Left lung (tissue), 14 donors: Measurements from ENCODE around the gene RAB7B. TPM values are rescaled to one million over a fixed set of nuclear protein-coding genes. Genes with fewer than 3 reads are reported as not detected.
A peak's percentile ranks its signal among the peaks of the same experiment; 100 is the strongest.
"Not testable (repeated sequence)": the region's sequence is repeated elsewhere in the genome, so short reads cannot be mapped to it uniquely, and the experiment has no call there.

ENCODE experiments used
- ATAC-seq: fragments of 200-7000 bp; cut with Tn5 transposase; one replicate; pipeline ENCODE4 v1.9.1; 2020; ENCODE audit warnings: moderate library complexity
- DNase-seq, 4 donors: peaks; one replicate each; pipeline ENCODE4 v3.0.0-alpha.2; 2013 to 2020
- H3K27ac ChIP-seq, 2 donors: fragments of 200-600 bp; sonication (generic) in 1 of 2; one replicate each; pipeline versions ENCODE4 v1.5.0 to v1.8.0; 2020 to 2021
- H3K27me3 ChIP-seq, 2 donors: fragments of 200-600 bp; sonication (generic) in 1 of 2; one replicate each; pipeline versions ENCODE4 v1.5.0 to v1.8.0; 2020 to 2021
- H3K36me3 ChIP-seq, 2 donors: fragments of 200-600 bp; sonication (generic) in 1 of 2; one replicate each; pipeline versions ENCODE4 v1.5.0 to v1.8.0; 2020 to 2021
- H3K4me1 ChIP-seq, 2 donors: fragments of 200-600 bp; one replicate each; pipeline ENCODE4 v1.8.0; 2021
- H3K4me3 ChIP-seq, 2 donors: fragments of 200-600 bp; sonication (generic) in 1 of 2; one replicate each; pipeline versions ENCODE4 v1.5.0 to v1.8.0; 2020 to 2021; ENCODE audit warnings: mild to moderate bottlenecking in 1 of 2
- H3K9me3 ChIP-seq, 2 donors: fragments of 200-600 bp; sonication (generic) in 1 of 2; one replicate each; pipeline versions ENCODE4 v1.5.0 to v1.8.0; 2020 to 2021
- CTCF ChIP-seq, 2 donors: fragments of 200-600 bp; sonication (generic) in 1 of 2; IDR thresholded peaks; one replicate each; pipeline versions ENCODE4 v1.5.0 to v1.8.0; 2021; ENCODE audit warnings: antibody characterized with exemption in 2 of 2
- intact Hi-C, 2 donors: fragments of 100-400 bp; cut with DNase I; formaldehyde crosslinking; loops; one replicate each; pipeline versions ENCODE4 v1.11.2 to v1.14.2; 2022
- long read RNA-seq, 12 donors: library from polyadenylated mRNA in 2 of 12; unstranded in 2 of 12; transcript quantifications; one replicate each; pipeline ENCODE4 v2.0.0 and lab custom pipeline, GENCODE V29; 2019 to 2026
- polyA plus RNA-seq, 6 donors: library from polyadenylated mRNA; unstranded; fragments of 120-200 nt; gene quantifications; one replicate each; pipeline ENCODE4 v1.2.1, GENCODE V29; 2013; ENCODE audit not compliant: insufficient read length in 6 of 6
- total RNA-seq, 2 donors: library from RNA; stranded (reverse); fragmentation: NEBNext Ultra II Directional; extraction: Animal tissue kit (Norgen Biotek cat#: 25700); gene quantifications; one replicate each; pipeline ENCODE4 v1.2.1, GENCODE V29; 2021
- donor health status: DM: no; HTN: yes; CAD: no.
- donor health status: DM: no; HTN: no; CAD: no.

The RAB7B gene
- total RNA-seq, result 10 to 100 TPM; 13.4 to 14.2 TPM
- 1 to 10 TPM; 3.2 to 4.8 (median 3.7) TPM for polyA plus RNA-seq
- long read RNA-seq, donor 1, result 0 reads
- long read RNA-seq, donor 2, partial matches to known transcripts, result 0 of 2 reads
- long read RNA-seq, donor 2, other reads (novel, unspliced or antisense), result 0 of 2 reads
- long read RNA-seq, donor 3, partial matches to known transcripts, result 0 of 1 reads
- long read RNA-seq, donor 3, other reads (novel, unspliced or antisense), result 0 of 1 reads
- long read RNA-seq, donor 4, partial matches to known transcripts, result 2 of 7 reads
- long read RNA-seq, donor 4, other reads (novel, unspliced or antisense), result 1 of 7 reads
- long read RNA-seq, donor 5, result 0 reads
- long read RNA-seq, donor 6, partial matches to known transcripts, result 0 of 1 reads
- long read RNA-seq, donor 6, other reads (novel, unspliced or antisense), result 0 of 1 reads
- long read RNA-seq, donor 7, partial matches to known transcripts, result 0 of 1 reads
- long read RNA-seq, donor 7, other reads (novel, unspliced or antisense), result 0 of 1 reads
- long read RNA-seq, donor 8, result 0 reads
- long read RNA-seq, donor 9, result 0 reads
- long read RNA-seq, donor 10, transcript RAB7B-201 (6 exons, 2,888 nt), result major isoform, 10 of 10 reads
- long read RNA-seq, donor 10, partial matches to known transcripts, result 0 of 10 reads
- long read RNA-seq, donor 10, other reads (novel, unspliced or antisense), result 0 of 10 reads
- long read RNA-seq, donor 11, result 0 reads
- long read RNA-seq, donor 12, partial matches to known transcripts, result 0 of 1 reads
- long read RNA-seq, donor 12, other reads (novel, unspliced or antisense), result 0 of 1 reads

GRCh38 chr1:206002871-206003801, at the start of gene RAB7B:
TSS of gene RAB7B (minus strand) at chr1:206003395. CDS start at chr1:205994135, 9,260 bp downstream.
- no peak for TF ChIP-seq CTCF (IDR thresholded peaks at IDR 0.05)
- Histone ChIP-seq H3K9me3 (no peaks in the 10 kb centered on the region), H3K36me3 (no peaks in the 10 kb centered on the region), H3K27ac (peak within 1 kb of the TSS; percentile 68 to 89), H3K4me1 (peaks cover 19 to 39% of the 10 kb centered on the region in 2 donors), H3K4me3 (peak within 1 kb of the TSS; percentile 28 to 35), H3K27me3 (no peaks in the 10 kb centered on the region)
- DNase-seq (peak; percentile 47 to 86 (median 70)), ATAC-seq (peak; percentile 80)
- intact Hi-C loops, result no loop called here

GRCh38 chr1:206052231-206052865, 49.2 kb upstream of the RAB7B start:
- H3K4me3 ChIP-seq, H3K9me3 ChIP-seq, H3K36me3 ChIP-seq, H3K27ac ChIP-seq, DNase-seq, intact Hi-C loops, H3K27me3 ChIP-seq, ATAC-seq: not testable (repeated sequence)
- peaks cover 0 to 19% of the 10 kb centered on the region in 2 donors for H3K4me1 ChIP-seq

- DNase-seq (peak in 1 of 4 donors; percentile 44), ATAC-seq (peak; percentile 76)
- Histone ChIP-seq H3K4me3 (no peak overlapping the region), H3K4me1 (peaks cover 0 to 19% of the 10 kb centered on the region in 2 donors), H3K36me3 (no peaks in the 10 kb centered on the region), H3K9me3 (no peaks in the 10 kb centered on the region), H3K27me3 (no peaks in the 10 kb centered on the region), H3K27ac (no peak overlapping the region)
- intact Hi-C loops, result no loop called here
- TF ChIP-seq CTCF (IDR thresholded peaks at IDR 0.05), result no peak
These were observed 47.5 kb upstream of the RAB7B start for GRCh38 chr1:206050655-206051235.

- intact Hi-C loops, result no loop called here
- H3K4me3 ChIP-seq, result no peak overlapping the region
- ATAC-seq (no peak), DNase-seq (no peak)
- no peak overlapping the region for H3K27ac ChIP-seq
- peaks cover 0 to 19% of the 10 kb centered on the region in 2 donors for H3K4me1 ChIP-seq
- TF ChIP-seq CTCF (IDR thresholded peaks at IDR 0.05), result no peak
- no peaks in the 10 kb centered on the region for H3K27me3 ChIP-seq
- no peaks in the 10 kb centered on the region for H3K9me3 ChIP-seq
- no peaks in the 10 kb centered on the region for H3K36me3 ChIP-seq
These were observed 46.9 kb upstream of the RAB7B start for GRCh38 chr1:206049919-206050600.
